ENCODE results near the gene BCL11A. TPM values are rescaled to one million over a fixed set of nuclear protein-coding genes. Genes with fewer than 3 reads are reported as not detected.

The BCL11A gene
- total and polyA plus RNA-seq, 2 of the 13 experiments (the other 11 are each of a cell fraction or from before 2014, with no cell fraction given): not detected

GRCh38 chr2:60581433-60582282 is 28.2 kb upstream of the BCL11A start (continued):
- TF ChIP-seq YY1 (IDR thresholded peaks at IDR 0.05; ENCODE audit: insufficient read depth, insufficient replicate concordance, low read depth, low read length): peak; percentile 64
- TF ChIP-seq ZNF687 (CRISPR knock-in tag; IDR thresholded peaks at IDR 0.05): peak; percentile 51; the same call in 1 of the 2 replicates
- peak; percentile 40; the same call in 1 of the 2 replicates for TF ChIP-seq IRF2 (CRISPR knock-in tag; IDR thresholded peaks at IDR 0.05)
- peak; percentile 48; the same call in 1 of the 2 replicates for TF ChIP-seq HOXA9 (CRISPR knock-in tag; IDR thresholded peaks at IDR 0.05; ENCODE audit: borderline replicate concordance)
- TF ChIP-seq ERF (CRISPR knock-in tag; IDR thresholded peaks at IDR 0.05): peak; percentile 57; the same call in 1 of the 2 replicates
- TF ChIP-seq, protein P1, sequence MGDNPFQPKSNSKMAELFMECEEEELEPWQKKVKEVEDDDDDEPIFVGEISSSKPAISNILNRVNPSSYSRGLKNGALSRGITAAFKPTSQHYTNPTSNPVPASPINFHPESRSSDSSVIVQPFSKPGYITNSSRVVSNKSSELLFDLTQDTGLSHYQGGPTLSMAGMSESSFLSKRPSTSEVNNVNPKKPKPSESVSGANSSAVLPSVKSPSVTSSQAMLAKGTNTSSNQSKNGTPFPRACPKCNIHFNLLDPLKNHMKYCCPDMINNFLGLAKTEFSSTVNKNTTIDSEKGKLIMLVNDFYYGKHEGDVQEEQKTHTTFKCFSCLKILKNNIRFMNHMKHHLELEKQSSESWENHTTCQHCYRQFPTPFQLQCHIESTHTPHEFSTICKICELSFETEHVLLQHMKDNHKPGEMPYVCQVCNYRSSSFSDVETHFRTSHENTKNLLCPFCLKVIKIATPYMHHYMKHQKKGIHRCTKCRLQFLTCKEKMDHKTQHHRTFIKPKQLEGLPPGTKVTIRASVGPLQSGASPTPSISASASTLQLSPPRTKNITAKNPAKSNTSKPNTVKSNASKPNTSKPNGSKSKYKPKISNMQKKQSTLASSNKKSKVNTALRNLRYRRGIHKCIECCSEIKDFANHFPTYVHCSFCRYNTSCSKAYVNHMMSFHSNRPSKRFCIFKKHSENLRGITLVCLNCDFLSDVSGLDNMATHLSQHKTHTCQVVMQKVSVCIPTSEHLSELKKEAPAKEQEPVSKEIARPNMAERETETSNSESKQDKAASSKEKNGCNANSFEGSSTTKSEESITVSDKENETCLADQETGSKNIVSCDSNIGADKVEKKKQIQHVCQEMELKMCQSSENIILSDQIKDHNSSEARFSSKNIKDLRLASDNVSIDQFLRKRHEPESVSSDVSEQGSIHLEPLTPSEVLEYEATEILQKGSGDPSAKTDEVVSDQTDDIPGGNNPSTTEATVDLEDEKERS (CRISPR knock-in tag; IDR thresholded peaks at IDR 0.05): 0 out of 2 replicates have a peak, but pooled peaks have one; percentile 29
- TF ChIP-seq HMGXB4 (CRISPR knock-in tag; IDR thresholded peaks at IDR 0.05; ENCODE audit: borderline replicate concordance in 1 of 2, low read depth in 1 of 2): peak; percentile 69 to 71; a peak in 2 of 4 replicates
- TF ChIP-seq, protein P2, sequence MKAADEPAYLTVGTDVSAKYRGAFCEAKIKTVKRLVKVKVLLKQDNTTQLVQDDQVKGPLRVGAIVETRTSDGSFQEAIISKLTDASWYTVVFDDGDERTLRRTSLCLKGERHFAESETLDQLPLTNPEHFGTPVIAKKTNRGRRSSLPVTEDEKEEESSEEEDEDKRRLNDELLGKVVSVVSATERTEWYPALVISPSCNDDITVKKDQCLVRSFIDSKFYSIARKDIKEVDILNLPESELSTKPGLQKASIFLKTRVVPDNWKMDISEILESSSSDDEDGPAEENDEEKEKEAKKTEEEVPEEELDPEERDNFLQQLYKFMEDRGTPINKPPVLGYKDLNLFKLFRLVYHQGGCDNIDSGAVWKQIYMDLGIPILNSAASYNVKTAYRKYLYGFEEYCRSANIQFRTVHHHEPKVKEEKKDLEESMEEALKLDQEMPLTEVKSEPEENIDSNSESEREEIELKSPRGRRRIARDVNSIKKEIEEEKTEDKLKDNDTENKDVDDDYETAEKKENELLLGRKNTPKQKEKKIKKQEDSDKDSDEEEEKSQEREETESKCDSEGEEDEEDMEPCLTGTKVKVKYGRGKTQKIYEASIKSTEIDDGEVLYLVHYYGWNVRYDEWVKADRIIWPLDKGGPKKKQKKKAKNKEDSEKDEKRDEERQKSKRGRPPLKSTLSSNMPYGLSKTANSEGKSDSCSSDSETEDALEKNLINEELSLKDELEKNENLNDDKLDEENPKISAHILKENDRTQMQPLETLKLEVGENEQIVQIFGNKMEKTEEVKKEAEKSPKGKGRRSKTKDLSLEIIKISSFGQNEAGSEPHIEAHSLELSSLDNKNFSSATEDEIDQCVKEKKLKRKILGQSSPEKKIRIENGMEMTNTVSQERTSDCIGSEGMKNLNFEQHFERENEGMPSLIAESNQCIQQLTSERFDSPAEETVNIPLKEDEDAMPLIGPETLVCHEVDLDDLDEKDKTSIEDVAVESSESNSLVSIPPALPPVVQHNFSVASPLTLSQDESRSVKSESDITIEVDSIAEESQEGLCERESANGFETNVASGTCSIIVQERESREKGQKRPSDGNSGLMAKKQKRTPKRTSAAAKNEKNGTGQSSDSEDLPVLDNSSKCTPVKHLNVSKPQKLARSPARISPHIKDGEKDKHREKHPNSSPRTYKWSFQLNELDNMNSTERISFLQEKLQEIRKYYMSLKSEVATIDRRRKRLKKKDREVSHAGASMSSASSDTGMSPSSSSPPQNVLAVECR (CRISPR knock-in tag; IDR thresholded peaks at IDR 0.05; ENCODE audit: borderline replicate concordance): peak; percentile 10; the same call in 1 of the 2 replicates
- peak; percentile 57; the same call in 1 of the 2 replicates for TF ChIP-seq ARNT2 (CRISPR knock-in tag; IDR thresholded peaks at IDR 0.05; ENCODE audit: low read depth)
- TF ChIP-seq, protein P3, sequence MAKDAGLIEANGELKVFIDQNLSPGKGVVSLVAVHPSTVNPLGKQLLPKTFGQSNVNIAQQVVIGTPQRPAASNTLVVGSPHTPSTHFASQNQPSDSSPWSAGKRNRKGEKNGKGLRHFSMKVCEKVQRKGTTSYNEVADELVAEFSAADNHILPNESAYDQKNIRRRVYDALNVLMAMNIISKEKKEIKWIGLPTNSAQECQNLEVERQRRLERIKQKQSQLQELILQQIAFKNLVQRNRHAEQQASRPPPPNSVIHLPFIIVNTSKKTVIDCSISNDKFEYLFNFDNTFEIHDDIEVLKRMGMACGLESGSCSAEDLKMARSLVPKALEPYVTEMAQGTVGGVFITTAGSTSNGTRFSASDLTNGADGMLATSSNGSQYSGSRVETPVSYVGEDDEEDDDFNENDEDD (CRISPR knock-in tag; IDR thresholded peaks at IDR 0.05; ENCODE audit: borderline replicate concordance): peak; percentile 76; the same call in 1 of the 2 replicates

Data from HepG2 (cell line).